NCI-H128 (cell line): Measurements from ENCODE around the gene CBX8.

Experiments
- DNase-seq: peaks from one replicate; lab custom pipeline; 2025; ENCODE audit not compliant: unreplicated experiment; lab: John Stamatoyannopoulos, UW

CBX8 gene

GRCh38 chr17:79754370-79754769, 42.5 kb downstream of the CBX8 start:
- DNase-seq = no peak

GRCh38 chr17:79752175-79752574, 44.7 kb downstream of the CBX8 start:
- DNase-seq = no peak

- no peak for DNase-seq
Measured at GRCh38 chr17:79750650-79751545, 46.0 kb downstream of the CBX8 start.

GRCh38 chr17:79749958-79750357, 46.9 kb downstream of the CBX8 start:
- no peak for DNase-seq

- DNase-seq = no peak
Measured at GRCh38 chr17:79749156-79749815, 47.6 kb downstream of the CBX8 start.

- no peak for DNase-seq
Measured at GRCh38 chr17:79748295-79749099, 48.4 kb downstream of the CBX8 start.

DNA sequence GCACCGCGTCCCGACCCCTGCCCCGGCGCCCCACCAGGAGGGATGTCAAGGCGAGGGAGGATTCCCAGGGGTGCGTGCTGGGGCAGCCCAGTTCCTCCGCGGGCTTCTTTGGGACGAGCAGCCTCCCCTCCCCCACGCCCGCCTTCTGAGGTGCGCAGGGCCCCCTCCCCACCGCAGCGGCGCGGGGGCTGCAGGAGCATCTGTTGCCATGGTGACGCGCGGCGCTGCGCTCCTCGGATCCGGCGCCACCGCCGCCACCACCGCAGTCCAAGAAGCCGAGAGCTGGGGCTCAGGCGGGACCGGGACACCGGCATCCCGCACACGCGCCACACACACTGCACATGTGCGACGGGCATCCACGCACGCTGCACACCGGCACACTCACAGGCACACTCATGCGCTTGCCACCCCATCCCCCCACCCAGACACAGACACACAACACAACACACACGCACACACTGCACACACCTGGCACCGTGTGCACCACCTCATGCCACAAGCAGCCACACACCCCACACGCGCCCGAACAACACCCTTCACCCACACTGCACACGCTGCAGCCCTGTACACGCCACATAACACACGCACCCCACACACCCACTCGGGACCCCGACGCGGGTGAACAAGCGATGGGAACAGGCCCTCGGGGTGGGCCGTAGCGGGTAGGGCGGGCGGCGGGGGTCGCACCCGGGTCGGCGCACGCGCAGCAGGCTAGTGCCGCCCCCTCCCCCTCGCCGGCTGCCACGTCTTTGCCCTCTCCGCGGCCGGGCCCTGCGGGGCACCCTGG, 49.2 kb downstream of the CBX8 start:
- no peak for DNase-seq

- no peak for DNase-seq
Measured at GRCh38 chr17:79746889-79747507, 49.9 kb downstream of the CBX8 start.

GRCh38 chr17:79745641-79746105, 51.2 kb downstream of the CBX8 start:
- no peak for DNase-seq

- DNase-seq = no peak
Measured at GRCh38 chr17:79743614-79744013, 53.3 kb downstream of the CBX8 start.

DNA sequence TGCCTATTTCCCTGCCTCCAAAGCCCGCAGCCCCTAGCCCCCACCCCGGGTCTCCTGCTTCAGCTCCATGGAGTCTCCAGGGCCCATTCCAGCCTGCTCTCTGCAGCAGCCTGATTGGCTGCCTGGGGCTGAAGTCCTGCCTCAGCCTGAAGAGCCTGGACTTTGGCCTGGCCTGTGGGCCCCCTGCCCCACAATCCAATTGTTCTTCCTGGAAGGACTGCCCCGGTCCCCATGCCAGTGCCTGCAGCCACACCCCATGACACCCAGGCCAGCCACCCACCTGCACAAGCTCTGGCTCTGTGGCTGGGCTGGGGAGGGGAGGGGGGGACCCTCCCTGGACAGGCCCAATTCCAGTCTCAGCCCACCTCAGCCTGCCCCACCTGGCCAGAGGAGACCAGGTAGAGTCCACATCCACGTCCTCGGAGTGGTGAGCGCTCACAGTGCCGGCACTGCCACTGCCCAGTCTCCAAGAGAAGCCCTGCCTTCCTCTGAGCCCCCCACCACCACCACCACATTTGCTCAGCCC, 53.9 kb downstream of the CBX8 start:
- DNase-seq = no peak

DNA sequence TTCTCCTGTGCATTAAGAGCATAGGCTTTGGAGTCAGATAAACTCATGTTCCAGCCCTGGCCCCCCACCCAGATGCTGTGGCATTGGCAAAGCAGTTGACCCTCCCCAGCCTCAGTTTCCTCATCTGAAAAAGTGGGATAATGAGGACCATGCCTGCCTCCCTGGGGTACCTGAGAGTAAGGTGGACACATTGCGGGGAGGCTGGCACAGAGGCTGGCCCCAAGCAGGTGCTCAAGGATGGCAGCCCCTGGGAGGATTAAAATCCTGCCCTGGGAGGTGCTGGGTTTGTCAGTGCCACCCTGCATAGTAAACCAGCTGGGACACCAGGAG, 54.3 kb downstream of the CBX8 start:
- no peak for DNase-seq
